GM19324 (cell line): ENCODE results near the gene PCCA.
"Not testable (repeated sequence)": the region's sequence is repeated elsewhere in the genome, so short reads cannot be mapped to it uniquely, and the experiment has no call there.

Experiments
- ATAC-seq: cut with Tn5 transposase; IDR thresholded peaks from one replicate; pipeline ENCODE4 v1.9.1; 2021; ENCODE audit warnings: mild to moderate bottlenecking, moderate library complexity; ENCODE audit not compliant: unreplicated experiment, low FRiP score

The PCCA gene

GRCh38 chr13:100297413-100297812 is 208.5 kb downstream of the PCCA start:
- ATAC-seq, result no peak

- ATAC-seq, result no peak
These were observed 209.3 kb downstream of the PCCA start for GRCh38 chr13:100298116-100298681.

- no peak for ATAC-seq
These were observed 209.8 kb downstream of the PCCA start for GRCh38 chr13:100298691-100299090.

- ATAC-seq, result no peak
These were observed 211.3 kb downstream of the PCCA start for GRCh38 chr13:100300243-100300642.

- ATAC-seq, result no peak
These were observed 211.8 kb downstream of the PCCA start for GRCh38 chr13:100300708-100301107.

GRCh38 chr13:100301418-100301817 is 212.5 kb downstream of the PCCA start:
- no peak for ATAC-seq

DNA sequence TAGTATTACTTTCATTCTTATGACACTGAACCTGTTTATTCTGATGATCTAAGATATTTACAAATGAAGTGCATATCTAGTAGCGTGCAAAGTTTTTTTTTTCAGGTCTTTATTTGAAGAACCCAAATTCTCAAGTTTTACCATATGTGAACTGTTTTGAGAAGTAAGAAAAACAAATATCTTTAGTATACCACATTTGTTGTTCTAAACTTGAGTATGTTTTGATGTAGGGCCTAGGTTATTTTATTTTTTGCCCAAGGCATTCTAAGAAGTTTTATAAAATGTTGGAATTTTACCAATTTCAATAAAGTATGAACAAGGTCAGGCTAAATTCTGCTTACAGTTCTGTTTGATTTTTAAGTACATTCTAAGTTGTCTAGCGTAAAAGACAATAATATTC is 213.5 kb downstream of the PCCA start:
- no peak for ATAC-seq

DNA sequence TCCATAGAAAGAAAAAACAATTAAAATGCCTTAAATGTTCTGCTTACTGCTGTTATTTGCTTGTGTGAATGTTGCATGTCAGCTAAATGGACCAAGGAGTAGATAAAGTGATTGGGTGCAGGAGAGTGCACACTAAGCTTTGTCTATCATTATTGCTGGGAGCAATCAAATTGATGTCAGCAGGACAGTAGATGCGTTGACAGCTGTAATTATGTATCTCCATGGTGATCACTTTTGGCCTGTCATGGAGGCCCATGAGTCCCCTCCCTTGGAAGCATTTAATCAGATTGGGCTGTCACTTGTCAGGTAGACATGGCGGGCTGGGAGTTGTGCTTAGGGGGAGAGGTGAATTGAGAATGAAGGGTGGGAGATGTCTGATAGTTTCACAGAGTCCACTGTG is 215.3 kb downstream of the PCCA start:
- no peak for ATAC-seq

- no peak for ATAC-seq
These were observed 216.5 kb downstream of the PCCA start for GRCh38 chr13:100305398-100305797.

DNA sequence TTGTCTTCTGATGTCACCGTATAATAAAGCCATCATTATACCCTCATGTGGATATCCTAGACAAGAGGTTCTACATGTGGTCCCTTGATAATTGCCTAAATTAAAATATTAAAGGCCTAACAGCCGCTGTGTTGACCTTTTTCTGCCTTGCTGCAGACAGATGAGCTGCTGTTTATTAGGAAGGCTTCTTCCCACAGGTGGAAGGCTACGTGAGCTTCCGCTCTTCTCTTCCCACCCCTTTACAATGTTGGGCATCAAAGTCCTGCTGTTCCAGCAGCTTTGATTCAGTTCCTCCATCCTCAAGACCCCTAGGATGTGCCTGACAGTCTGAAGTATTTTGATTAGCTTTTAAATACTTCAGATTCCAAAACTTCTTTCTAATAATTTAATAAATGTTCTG is 217.1 kb downstream of the PCCA start:
- ATAC-seq, result no peak

DNA sequence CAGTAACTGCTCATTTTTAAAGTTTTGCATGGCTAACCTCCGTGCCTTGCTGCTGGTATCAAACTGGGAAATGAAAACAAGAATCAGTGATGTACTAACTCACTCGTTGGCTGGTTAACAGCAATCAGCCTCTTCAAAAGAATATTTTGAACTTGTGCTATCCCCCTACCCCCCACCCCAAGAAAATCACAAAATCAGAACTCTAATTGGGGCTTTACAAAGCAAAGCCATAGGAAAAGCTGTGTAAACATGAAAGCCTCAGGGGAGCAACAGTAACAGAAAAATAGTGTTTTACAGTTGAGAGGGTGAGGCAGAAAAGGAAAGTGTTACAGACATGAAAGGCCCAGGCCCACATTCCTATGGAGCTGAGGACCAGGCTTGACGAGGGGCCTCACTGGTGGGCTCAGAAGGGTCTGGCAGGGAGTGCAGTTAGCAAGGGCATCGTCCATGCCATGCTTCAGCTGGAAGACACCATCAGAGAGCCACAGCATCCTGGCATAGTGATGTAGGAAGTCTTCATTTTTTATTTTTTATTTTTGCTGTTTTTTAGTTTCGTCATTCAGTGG is 217.6 kb downstream of the PCCA start:
- ATAC-seq, result no peak

DNA sequence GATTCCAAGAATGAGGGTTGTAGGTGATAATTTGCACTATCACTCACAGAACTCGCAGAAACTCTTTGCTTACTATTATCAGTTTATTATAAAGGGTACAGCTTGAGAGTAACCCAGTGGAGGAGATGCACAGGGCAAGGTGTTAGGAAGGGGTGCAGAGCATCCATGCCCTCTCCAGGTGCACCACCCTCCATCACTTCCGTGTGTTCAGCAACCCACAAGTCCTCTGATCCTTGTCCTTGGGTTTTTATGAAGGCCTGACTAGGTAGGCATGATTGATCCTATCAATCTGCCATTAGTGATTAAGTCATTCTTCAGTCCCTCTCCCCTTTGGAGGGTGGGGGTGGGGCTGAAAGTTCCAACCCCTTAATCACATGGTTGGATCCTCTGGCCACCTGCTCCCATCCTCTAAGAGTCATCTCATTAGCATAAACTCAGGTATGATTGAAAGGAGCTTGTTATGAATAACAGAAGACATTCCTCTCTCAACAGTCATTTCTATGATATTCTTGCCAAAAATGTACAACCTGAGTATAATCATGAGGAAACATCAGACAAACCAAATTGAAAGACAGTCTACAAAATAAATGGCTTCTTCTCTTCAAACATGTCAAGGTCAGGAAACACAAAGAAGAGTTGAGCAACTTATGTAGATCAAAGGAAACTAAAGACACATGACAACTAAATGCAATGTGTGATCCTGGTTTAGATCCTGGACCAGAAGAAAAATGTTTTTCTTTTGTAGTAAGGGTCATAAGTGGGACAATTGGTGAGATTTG is 225.4 kb downstream of the PCCA start:
- ATAC-seq, result no peak

- no peak for ATAC-seq
These were observed 226.6 kb downstream of the PCCA start for GRCh38 chr13:100315522-100315921.

GRCh38 chr13:100318473-100318872 is 229.6 kb downstream of the PCCA start:
- not testable (repeated sequence) for ATAC-seq

DNA sequence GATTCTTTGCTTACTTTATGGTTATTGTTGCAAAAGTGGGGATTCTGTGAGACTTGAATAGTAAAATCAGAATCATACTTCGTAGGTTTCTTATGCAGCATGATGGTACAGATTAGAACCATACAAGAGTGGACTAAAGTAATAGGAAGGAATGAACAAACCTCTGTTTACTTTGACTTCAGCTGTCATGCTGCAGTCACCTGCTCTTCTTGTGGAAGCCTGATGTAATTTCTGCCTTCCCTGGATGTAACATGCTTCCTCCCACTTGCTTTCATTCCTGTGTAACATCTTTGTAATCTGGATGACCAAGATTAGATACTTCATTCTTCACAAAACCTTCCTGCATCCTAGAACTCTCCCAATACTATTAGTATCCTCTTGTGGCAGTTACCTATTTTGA is 235.0 kb downstream of the PCCA start:
- ATAC-seq, result no peak

GRCh38 chr13:100330662-100331061 is 241.8 kb downstream of the PCCA start:
- no peak for ATAC-seq

DNA sequence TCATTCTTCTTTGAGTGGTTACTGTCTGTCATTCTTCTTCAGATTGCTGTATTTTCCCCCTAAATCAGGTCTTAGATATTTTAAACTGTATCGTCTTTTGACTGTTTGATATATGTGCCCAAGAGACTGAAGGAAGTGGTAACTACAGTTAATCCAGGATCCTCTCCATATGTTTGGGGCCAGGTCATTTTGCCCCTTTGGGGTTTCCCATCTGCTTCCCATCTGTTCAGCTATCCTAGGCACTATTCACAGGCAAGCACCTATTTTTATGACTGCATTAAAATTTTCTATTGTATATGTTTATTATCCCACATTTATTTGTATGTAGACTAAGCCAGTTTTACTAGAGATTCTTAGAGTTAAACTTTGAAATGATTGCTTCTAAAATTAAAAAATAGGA is 244.2 kb downstream of the PCCA start:
- ATAC-seq, result no peak

GRCh38 chr13:100334214-100334613 is 245.3 kb downstream of the PCCA start:
- no peak for ATAC-seq

DNA sequence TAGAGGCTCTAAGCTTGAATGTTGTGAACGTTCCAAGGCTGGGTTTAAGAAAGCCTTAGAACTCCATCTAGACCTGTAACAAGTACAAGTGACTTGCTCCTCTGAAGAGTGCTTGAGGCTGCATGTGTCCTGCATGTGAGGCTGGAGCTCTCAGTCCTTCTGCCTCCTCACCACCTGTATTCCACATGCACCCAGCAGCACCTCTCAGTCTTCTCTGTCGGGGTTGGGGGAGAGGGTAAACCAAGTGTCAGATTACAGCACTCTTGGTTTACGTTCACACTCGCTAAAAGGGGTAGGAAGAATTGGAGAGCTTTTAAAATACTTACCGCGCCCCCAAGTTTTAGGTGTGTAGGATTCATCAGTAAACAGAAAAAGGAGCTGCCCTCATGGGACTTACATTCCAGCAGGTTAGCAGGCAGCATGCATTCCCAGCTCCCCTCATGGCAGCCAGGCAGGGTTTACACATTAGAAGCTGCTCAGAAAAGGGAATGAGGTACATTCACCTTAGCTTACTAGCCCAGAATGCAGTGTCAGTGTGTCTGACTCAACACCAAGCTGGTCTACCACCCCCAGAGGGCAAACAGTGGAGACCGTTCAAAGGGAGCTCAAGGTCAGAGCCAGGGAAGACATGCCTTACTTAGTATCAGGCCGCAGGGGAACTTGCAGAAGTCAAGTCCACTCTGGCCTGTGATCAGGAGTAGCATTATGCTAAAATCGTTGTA is 248.1 kb downstream of the PCCA start:
- ATAC-seq, result no peak

GRCh38 chr13:100338275-100338674 is 249.4 kb downstream of the PCCA start:
- no peak for ATAC-seq

DNA sequence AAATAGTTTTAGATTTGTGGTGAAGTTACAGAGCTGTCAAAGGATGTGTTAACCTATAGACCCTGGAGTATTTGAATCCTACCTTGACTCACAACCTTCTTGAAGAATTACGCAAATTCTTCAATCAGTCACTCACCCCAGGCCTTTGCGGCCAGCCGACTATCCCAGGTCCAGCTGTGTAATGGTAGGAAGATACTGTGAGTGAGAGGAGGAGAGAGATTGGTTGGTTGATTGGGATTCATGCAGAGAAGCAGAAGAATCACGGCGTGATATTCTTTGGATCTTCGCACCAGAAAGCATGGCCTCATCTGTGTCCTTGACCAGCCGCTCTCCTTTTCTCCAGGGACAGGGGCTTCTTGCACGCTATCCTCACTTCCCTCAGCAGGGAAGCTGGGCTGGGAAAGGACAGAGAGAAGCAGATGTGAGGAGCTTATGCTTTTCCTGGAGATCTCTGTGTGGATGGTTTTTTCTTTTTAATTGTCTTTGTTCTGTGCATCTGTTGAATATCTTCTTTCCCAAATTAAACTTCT is 250.6 kb downstream of the PCCA start:
- ATAC-seq, result no peak
